Ecto neural progenitor cell (in vitro differentiated cells): ENCODE data around the gene RNF220.

Experiments used
- DNase-seq: peaks from one replicate; pipeline ENCODE4 v3.0.0-alpha.2; 2018; ENCODE audit warnings: low spot score

The RNF220 gene

GRCh38 chr1:44407430-44408211 is 2.6 kb downstream of the RNF220 start:
- DNase-seq = peak; percentile 68

- DNase-seq = no peak
Observed at GRCh38 chr1:44408212-44408582, 3.1 kb downstream of the RNF220 start.

- DNase-seq = peak; percentile 74
Observed at GRCh38 chr1:44408632-44409602, 3.9 kb downstream of the RNF220 start.

GRCh38 chr1:44409757-44410156 is 4.7 kb downstream of the RNF220 start:
- DNase-seq = no peak

GRCh38 chr1:44411861-44412260 is 6.8 kb downstream of the RNF220 start:
- no peak for DNase-seq

- DNase-seq = no peak
Observed at GRCh38 chr1:44412601-44413000, 7.5 kb downstream of the RNF220 start.

- DNase-seq = no peak
Observed at GRCh38 chr1:44413740-44414139, 8.7 kb downstream of the RNF220 start.

GRCh38 chr1:44415013-44415412 is 10.0 kb downstream of the RNF220 start:
- no peak for DNase-seq

- DNase-seq = no peak
Observed at GRCh38 chr1:44416408-44416807, 11.4 kb downstream of the RNF220 start.

- DNase-seq = peak; percentile 93
Observed at GRCh38 chr1:44417351-44418021, 12.4 kb downstream of the RNF220 start.

GRCh38 chr1:44418022-44418673 is 13.1 kb downstream of the RNF220 start:
- peak; percentile 61 for DNase-seq

GRCh38 chr1:44419901-44420300 is 14.8 kb downstream of the RNF220 start:
- DNase-seq = no peak

- DNase-seq = no peak
Observed at GRCh38 chr1:44420535-44420934, 15.5 kb downstream of the RNF220 start.

GRCh38 chr1:44421446-44421884 is 16.4 kb downstream of the RNF220 start:
- peak; percentile 60 for DNase-seq

- DNase-seq = no peak
Observed at GRCh38 chr1:44422161-44422560, 17.1 kb downstream of the RNF220 start.

GRCh38 chr1:44423591-44424537 is 18.8 kb downstream of the RNF220 start:
- no peak for DNase-seq

- DNase-seq = no peak
Observed at GRCh38 chr1:44424747-44425146, 19.7 kb downstream of the RNF220 start.

- no peak for DNase-seq
Observed at GRCh38 chr1:44425341-44426082, 20.5 kb downstream of the RNF220 start.

- DNase-seq = no peak
Observed at GRCh38 chr1:44431861-44432260, 26.8 kb downstream of the RNF220 start.

- DNase-seq = no peak
Observed at GRCh38 chr1:44433209-44433608, 28.2 kb downstream of the RNF220 start.
